Keratinocyte (primary cell): ENCODE measurements around the gene G3BP1. TPM values are rescaled to one million over a fixed set of nuclear protein-coding genes. Genes with fewer than 3 reads are reported as not detected.

ENCODE experiments used
- DNase-seq: peaks from one replicate; pipeline ENCODE4 v3.0.0-alpha.2; 2011; ENCODE audit warnings: low read depth, missing footprints, low spot score
- FAIRE-seq: peaks from 2 replicates; lab custom pipeline; 2011; peaks lifted over from hg19 to GRCh38; lab: Jason Lieb, UNC
- H2AFZ ChIP-seq: 2 replicates; pipeline ENCODE4 v1.6.0; 2012; ENCODE audit warnings: low read length, control low read depth, inconsistent platforms; ENCODE audit not compliant: control insufficient read depth
- H3K27ac ChIP-seq: 2 replicates; pipeline ENCODE4 v1.5.1; 2011; ENCODE audit warnings: low read length; ENCODE audit not compliant: control insufficient read depth, insufficient read depth
- H3K27me3 ChIP-seq: 3 replicates; pipeline ENCODE4 v1.6.0; 2011; ENCODE audit warnings: low read length; ENCODE audit not compliant: control insufficient read depth, insufficient read depth; ENCODE audit errors: extremely low read depth
- H3K36me3 ChIP-seq, 2 experiments: 2 replicates in 1 of 2; 3 replicates in 1 of 2; pipeline ENCODE4 v1.5.1; 2011; ENCODE audit warnings: low read length in 2 of 2, mild to moderate bottlenecking in 1 of 2; ENCODE audit not compliant: control insufficient read depth in 2 of 2, insufficient read depth in 2 of 2; ENCODE audit errors: extremely low read depth in 1 of 2
- H3K4me1 ChIP-seq: 3 replicates; pipeline ENCODE4 v1.5.1; 2011; ENCODE audit warnings: low read length; ENCODE audit not compliant: control insufficient read depth, insufficient read depth; ENCODE audit errors: extremely low read depth
- H3K4me2 ChIP-seq: 3 replicates; pipeline ENCODE4 v1.6.0; 2011; ENCODE audit warnings: low read depth, low read length; ENCODE audit not compliant: control insufficient read depth, insufficient read depth; ENCODE audit errors: extremely low read depth
- H3K4me3 ChIP-seq, 3 experiments: fragments of 200-600 bp in 1 of 3; sonication (generic) in 1 of 3; 2 replicates in 2 of 3; 3 replicates in 1 of 3; pipeline ENCODE4 v1.5.1; 2011 to 2016; ENCODE audit warnings: low read length in 3 of 3, mild to moderate bottlenecking in 3 of 3, control low read depth in 2 of 3, inconsistent platforms in 1 of 3, low read depth in 1 of 3, mixed read lengths in 1 of 3, mixed run types in 1 of 3, moderate library complexity in 1 of 3; ENCODE audit not compliant: control insufficient read depth in 2 of 3, insufficient read depth in 2 of 3; ENCODE audit errors: extremely low read depth in 1 of 3
- H3K79me2 ChIP-seq: 2 replicates; pipeline ENCODE4 v1.6.0; 2012; ENCODE audit warnings: low read length; ENCODE audit not compliant: control insufficient read depth, insufficient read depth
- H3K9ac ChIP-seq: 3 replicates; pipeline ENCODE4 v1.6.0; 2011; ENCODE audit warnings: low read length; ENCODE audit not compliant: control insufficient read depth, insufficient read depth; ENCODE audit errors: extremely low read depth
- H3K9me1 ChIP-seq: 3 replicates; pipeline ENCODE4 v1.6.0; 2011; ENCODE audit warnings: low read length; ENCODE audit not compliant: control insufficient read depth, insufficient read depth; ENCODE audit errors: extremely low read depth
- H3K9me3 ChIP-seq: 2 replicates; pipeline ENCODE4 v1.5.1; 2012; ENCODE audit warnings: low read depth, low read length; ENCODE audit not compliant: control insufficient read depth
- H4K20me1 ChIP-seq: 3 replicates; pipeline ENCODE4 v1.6.0; 2011; ENCODE audit warnings: low read length; ENCODE audit not compliant: control insufficient read depth, insufficient read depth; ENCODE audit errors: extremely low read depth
- CTCF ChIP-seq, 3 experiments: IDR thresholded peaks in 1 of 3; conservative IDR thresholded peaks in 1 of 3; optimal IDR thresholded peaks in 1 of 3; 2 replicates in 2 of 3; 3 replicates in 1 of 3; pipeline versions ENCODE3 to v1.5.1; 2011; ENCODE audit warnings: low read length in 3 of 3, mild to moderate bottlenecking in 3 of 3, moderate library complexity in 2 of 3, control low read depth in 1 of 3, inconsistent platforms in 1 of 3; ENCODE audit not compliant: insufficient read depth in 2 of 3; ENCODE audit errors: extremely low read depth in 1 of 3
- EZH2 ChIP-seq: IDR thresholded peaks from one replicate; pipeline ENCODE4 v1.6.1; 2012; ENCODE audit warnings: inconsistent platforms, mild to moderate bottlenecking, low read length, moderate library complexity
- dilution Hi-C: fragments of 300-500 bp; cut with MboI; formaldehyde crosslinking; loops from one replicate; pipeline ENCODE4 v1.7.0; 2020; ENCODE audit warnings: low sequenced_read_pairs; ENCODE audit not compliant: extremely low pct_ligation_motif_present
- polyA plus RNA-seq, 5 experiments: library from polyadenylated mRNA; depleted of rRNA in 3 of 5; stranded (reverse) in 3 of 5; stranded (forward) in 1 of 5; unstranded in 1 of 5; fragments of >200 nt; gene quantifications; 1 replicate in 1 of 5; 2 replicates in 3 of 5; 3 replicates in 1 of 5; pipeline versions ENCODE4 v1.2.1 to v1.2.3, GENCODE V29; 2011 to 2012; ENCODE audit warnings: missing spikeins in 2 of 5, low read depth in 1 of 5, low replicate concordance in 1 of 5

Gene G3BP1
- polyA plus RNA-seq, 1 donor (not counting 4 experiments of a cell fraction or from before 2014, with no cell fraction given): 137 TPM

GRCh38 chr5:151787817-151788216 lies 16.1 kb downstream of the G3BP1 start:
- Histone ChIP-seq H3K4me1 (no peaks in the 10 kb centered on the region), H3K9me3 (no peaks in the 10 kb centered on the region), H3K27ac (no peak overlapping the region), H3K9me1 (no peaks in the 10 kb centered on the region), H2AFZ (no peak overlapping the region), H3K4me3 (no peak overlapping the region), H3K4me2 (no peak overlapping the region), H3K9ac (no peak overlapping the region), H3K79me2 (peaks cover 96% of the 10 kb centered on the region), H3K27me3 (no peaks in the 10 kb centered on the region), H3K36me3 (peaks cover 8 to 35% of the 10 kb centered on the region in 2 experiments), H4K20me1 (peaks cover 42% of the 10 kb centered on the region)
- dilution Hi-C loops: no loop called here
- DNase-seq: no peak
- TF ChIP-seq EZH2 (no peak), CTCF (optimal IDR thresholded peaks at IDR 0.05 in 1 of 3, IDR thresholded peaks at IDR 0.05 in 1 of 3, conservative IDR thresholded peaks at IDR 0.05 in 1 of 3; ENCODE audit: extremely low read depth in 1 of 3, insufficient read depth in 2 of 3, low read length in 3 of 3) (no peak)
- no peak for FAIRE-seq

- DNase-seq (no peak), FAIRE-seq (no peak)
- Histone ChIP-seq H3K36me3 (peaks cover 27 to 59% of the 10 kb centered on the region in 2 experiments), H3K9me3 (no peaks in the 10 kb centered on the region), H3K4me3 (no peak overlapping the region), H3K9me1 (peaks cover under 1% of the 10 kb centered on the region), H4K20me1 (peaks cover 11% of the 10 kb centered on the region), H3K4me1 (no peaks in the 10 kb centered on the region), H3K79me2 (peaks cover 92% of the 10 kb centered on the region), H2AFZ (no peak overlapping the region), H3K27me3 (no peaks in the 10 kb centered on the region), H3K27ac (no peak overlapping the region), H3K4me2 (no peak overlapping the region), H3K9ac (no peak overlapping the region)
- dilution Hi-C loops: no loop called here
- TF ChIP-seq EZH2: no peak
- TF ChIP-seq CTCF (optimal IDR thresholded peaks at IDR 0.05 in 1 of 3, IDR thresholded peaks at IDR 0.05 in 1 of 3, conservative IDR thresholded peaks at IDR 0.05 in 1 of 3; ENCODE audit: extremely low read depth in 1 of 3, insufficient read depth in 2 of 3, low read length in 3 of 3): no peak
Observed at GRCh38 chr5:151793358-151793757, 21.6 kb downstream of the G3BP1 start.
